Brain microvascular endothelial cell (primary cell): Measurements from ENCODE around the gene KCTD18.

Experiments
- DNase-seq: peaks from one replicate; pipeline ENCODE4 v3.0.0-alpha.2; 2020
- H3K27ac ChIP-seq: fragments of 250-450 bp; sonication (Bioruptor Pico); 2 replicates; pipeline ENCODE4 v1.5.1; 2020; ENCODE audit warnings: mild to moderate bottlenecking, moderate library complexity
- H3K27me3 ChIP-seq: fragments of 250-450 bp; sonication (Bioruptor Pico); replicated peaks from 2 replicates; pipeline ENCODE4 v1.5.1; 2020; ENCODE audit warnings: mild to moderate bottlenecking
- H3K36me3 ChIP-seq: fragments of 250-450 bp; sonication (Bioruptor Pico); replicated peaks from 2 replicates; pipeline ENCODE4 v1.5.1; 2020; ENCODE audit warnings: mild to moderate bottlenecking
- H3K4me3 ChIP-seq: 2 replicates; pipeline ENCODE4 v1.5.1; 2011; ENCODE audit warnings: low read depth, mild to moderate bottlenecking, control low read depth, low read length, moderate library complexity
- in situ Hi-C: cut with HindIII; loops from 2 replicates; pipeline ENCODE4 v1.10.0; 2017; ENCODE audit warnings: low sequenced_read_pairs, low pct_ligation_motif_present
- TF ChIP-seq, protein P1 (sequence below): IDR thresholded peaks from 2 replicates; pipeline ENCODE4 v1.5.1; 2011; ENCODE audit warnings: low read depth, mild to moderate bottlenecking, moderate library complexity, low read length, control low read depth, inconsistent platforms; ENCODE audit errors: missing control alignments

The KCTD18 gene

GRCh38 chr2:200483729-200484198, 26.1 kb downstream of the KCTD18 start:
- Histone ChIP-seq H3K36me3 (peaks cover 5% of the 10 kb centered on the region), H3K4me3 (no peak overlapping the region), H3K27ac (no peak overlapping the region), H3K27me3 (no peaks in the 10 kb centered on the region)
- TF ChIP-seq, protein P1, sequence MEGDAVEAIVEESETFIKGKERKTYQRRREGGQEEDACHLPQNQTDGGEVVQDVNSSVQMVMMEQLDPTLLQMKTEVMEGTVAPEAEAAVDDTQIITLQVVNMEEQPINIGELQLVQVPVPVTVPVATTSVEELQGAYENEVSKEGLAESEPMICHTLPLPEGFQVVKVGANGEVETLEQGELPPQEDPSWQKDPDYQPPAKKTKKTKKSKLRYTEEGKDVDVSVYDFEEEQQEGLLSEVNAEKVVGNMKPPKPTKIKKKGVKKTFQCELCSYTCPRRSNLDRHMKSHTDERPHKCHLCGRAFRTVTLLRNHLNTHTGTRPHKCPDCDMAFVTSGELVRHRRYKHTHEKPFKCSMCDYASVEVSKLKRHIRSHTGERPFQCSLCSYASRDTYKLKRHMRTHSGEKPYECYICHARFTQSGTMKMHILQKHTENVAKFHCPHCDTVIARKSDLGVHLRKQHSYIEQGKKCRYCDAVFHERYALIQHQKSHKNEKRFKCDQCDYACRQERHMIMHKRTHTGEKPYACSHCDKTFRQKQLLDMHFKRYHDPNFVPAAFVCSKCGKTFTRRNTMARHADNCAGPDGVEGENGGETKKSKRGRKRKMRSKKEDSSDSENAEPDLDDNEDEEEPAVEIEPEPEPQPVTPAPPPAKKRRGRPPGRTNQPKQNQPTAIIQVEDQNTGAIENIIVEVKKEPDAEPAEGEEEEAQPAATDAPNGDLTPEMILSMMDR: peak; percentile 68
- DNase-seq: no peak
- in situ Hi-C loops: no loop called here

- Histone ChIP-seq H3K27ac (no peak overlapping the region), H3K36me3 (peaks cover 16% of the 10 kb centered on the region), H3K27me3 (no peaks in the 10 kb centered on the region), H3K4me3 (no peak overlapping the region)
- DNase-seq: no peak
- in situ Hi-C loops: no loop called here
- TF ChIP-seq, protein P1: no peak
Observed at GRCh38 chr2:200482194-200482593, 27.7 kb downstream of the KCTD18 start.

DNA sequence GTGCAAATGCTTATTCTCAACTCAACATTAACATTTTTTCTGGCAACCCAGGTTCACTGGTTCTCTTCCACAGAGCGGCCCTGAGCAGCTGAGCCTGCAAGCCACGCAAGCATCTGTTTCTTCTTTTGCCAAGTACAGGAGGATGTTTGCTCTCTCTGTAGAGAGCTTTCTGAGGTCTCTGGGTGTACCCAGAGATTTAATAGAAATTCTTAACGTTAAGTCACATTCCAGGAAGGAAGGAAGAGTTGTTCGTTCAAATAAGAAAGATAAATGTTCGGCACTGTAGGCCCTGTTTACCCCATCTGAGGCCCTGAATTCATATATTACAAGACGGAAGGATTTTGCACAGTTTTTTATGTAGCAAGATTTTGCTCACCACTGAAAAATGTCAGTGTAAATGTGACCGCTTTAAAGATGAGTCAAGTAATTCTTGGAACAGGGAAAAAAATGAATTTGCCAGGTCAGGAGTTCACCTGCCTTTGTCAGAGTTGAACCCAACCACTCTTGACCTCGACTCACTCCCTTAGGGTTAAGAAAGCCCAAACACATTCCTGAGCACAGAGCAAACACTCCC, 30.1 kb downstream of the KCTD18 start:
- Histone ChIP-seq H3K36me3 (peaks cover 36% of the 10 kb centered on the region), H3K27ac (peak overlapping the region; percentile 67), H3K4me3 (no peak overlapping the region), H3K27me3 (no peaks in the 10 kb centered on the region)
- peak; percentile 69 for DNase-seq
- in situ Hi-C loops: no loop called here
- TF ChIP-seq, protein P1: no peak

DNA sequence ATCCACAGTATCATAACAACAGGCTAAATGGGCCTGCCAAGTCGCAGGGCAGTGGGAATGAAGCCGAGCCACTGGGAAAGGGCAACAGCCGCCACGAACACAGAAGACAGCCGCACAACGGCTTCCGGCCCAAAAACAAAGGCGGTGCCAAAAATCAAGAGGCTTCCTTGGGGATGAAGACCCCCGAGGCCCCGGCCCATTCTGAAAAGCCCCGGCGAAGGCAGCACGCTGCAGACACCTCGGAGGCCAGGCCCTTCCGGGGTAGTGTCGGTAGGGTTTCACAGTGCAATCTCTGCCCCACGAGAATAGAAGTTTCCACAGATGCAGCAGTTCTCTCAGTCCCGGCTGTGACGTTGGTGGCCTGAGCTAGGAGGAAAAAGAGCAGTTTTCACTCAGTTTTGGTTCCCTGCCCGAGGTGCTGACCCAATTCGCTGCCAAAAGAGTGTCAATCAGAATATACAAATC, 32.2 kb downstream of the KCTD18 start:
- no peak for DNase-seq
- TF ChIP-seq, protein P1: no peak
- no peak overlapping the region for H3K27ac ChIP-seq
- in situ Hi-C loops: no loop called here
- peaks cover 44% of the 10 kb centered on the region for H3K36me3 ChIP-seq
- no peak overlapping the region for H3K4me3 ChIP-seq
- H3K27me3 ChIP-seq: no peaks in the 10 kb centered on the region

- peaks cover 45% of the 10 kb centered on the region for H3K36me3 ChIP-seq
- H3K27me3 ChIP-seq: no peaks in the 10 kb centered on the region
- no peak overlapping the region for H3K27ac ChIP-seq
- TF ChIP-seq, protein P1: no peak
- H3K4me3 ChIP-seq: no peak overlapping the region
- no peak for DNase-seq
- in situ Hi-C loops: no loop called here
Observed at GRCh38 chr2:200476836-200477235, 33.0 kb downstream of the KCTD18 start.

GRCh38 chr2:200475795-200476194, 34.1 kb downstream of the KCTD18 start:
- DNase-seq: no peak
- Histone ChIP-seq H3K27me3 (no peaks in the 10 kb centered on the region), H3K36me3 (peaks cover 53% of the 10 kb centered on the region), H3K4me3 (no peak overlapping the region), H3K27ac (no peak overlapping the region)
- in situ Hi-C loops: no loop called here
- TF ChIP-seq, protein P1: no peak
